ENCODE results near the gene BICRA. TPM values are rescaled to one million over a fixed set of nuclear protein-coding genes. Genes with fewer than 3 reads are reported as not detected.
A peak's percentile ranks its signal among the peaks of the same experiment; 100 is the strongest.

BICRA gene
- polyA plus RNA-seq, 3 donors, result 0.08 to 4.6 TPM; not detected in 1

GRCh38 chr19:47729468-47729798 lies 120.5 kb downstream of the BICRA start:
- Mint-ChIP-seq H3K4me1 (peaks cover 10% of the 10 kb centered on the region), H3K4me3 (peak overlapping the region in 1 of 2 donors; percentile 89), H3K36me3 (no peaks in the 10 kb centered on the region), H3K27me3 (ENCODE audit: low read depth in 3 of 3) (peaks cover 28 to 42% (median 31%) of the 10 kb centered on the region in 3 donors), H3K27ac (no peak overlapping the region), H3K9me3 (peaks cover 10 to 27% (median 12%) of the 10 kb centered on the region in 7 donors)
- Histone ChIP-seq H3K27ac (ENCODE audit: low read depth in 1 of 2, low read length in 2 of 2) (no peak overlapping the region), H3K4me2 (replicated peaks; ENCODE audit: extremely low read depth, low read length, poor library complexity, severe bottlenecking) (no peak overlapping the region), H3K79me2 (ENCODE audit: insufficient read depth, low read length) (no peaks in the 10 kb centered on the region), H3K4me1 (ENCODE audit: control insufficient read depth in 1 of 2, insufficient read depth in 2 of 2, low read length in 2 of 2) (peaks cover 0 to 8% of the 10 kb centered on the region in 2 donors), H3K9me3 (replicated peaks in 1 of 2; ENCODE audit: control insufficient read depth in 1 of 2, insufficient read depth in 1 of 2, low read length in 2 of 2) (peaks cover 15 to 20% of the 10 kb centered on the region in 2 donors), H3K36me3 (replicated peaks in 1 of 2; ENCODE audit: control insufficient read depth in 1 of 2, insufficient read depth in 2 of 2, low read length in 2 of 2) (no peaks in the 10 kb centered on the region), H4K20me1 (ENCODE audit: insufficient read depth, low read length) (no peaks in the 10 kb centered on the region), H3K27me3 (ENCODE audit: control insufficient read depth in 2 of 2, insufficient read depth in 2 of 2, low read length in 2 of 2) (peaks cover 14 to 24% of the 10 kb centered on the region in 2 donors), H3K9ac (ENCODE audit: insufficient read depth, low read length, poor library complexity, severe bottlenecking) (no peak overlapping the region), H3K4me3 (replicated peaks in 1 of 3; ENCODE audit: low read depth in 2 of 3, low read length in 3 of 3) (no peak overlapping the region), H2AFZ (ENCODE audit: insufficient read depth, low read depth, low read length, poor library complexity, severe bottlenecking) (no peak overlapping the region)
- WGBS (ENCODE audit: insufficient coverage), result 3% methylated on average over 8 of the region's 9 CpGs
- intact Hi-C loops (cut with micrococcal nuclease), result no loop called here
- DNase-seq, result no peak
- TF ChIP-seq CTCF (IDR thresholded peaks at IDR 0.05), result no peak

GRCh38 chr19:47729799-47730520 lies 121.0 kb downstream of the BICRA start:
- peak overlapping the region in 1 of 2 donors; percentile 89 for H3K4me3 Mint-ChIP-seq
- peaks cover 15 to 20% of the 10 kb centered on the region in 2 donors for H3K9me3 ChIP-seq (replicated peaks in 1 of 2; ENCODE audit: control insufficient read depth in 1 of 2, insufficient read depth in 1 of 2, low read length in 2 of 2)
- no peak overlapping the region for H3K9ac ChIP-seq (ENCODE audit: insufficient read depth, low read length, poor library complexity, severe bottlenecking)
- WGBS (ENCODE audit: insufficient coverage), result 6% methylated on average over 30 of the region's 30 CpGs
- H3K4me1 ChIP-seq (ENCODE audit: control insufficient read depth in 1 of 2, insufficient read depth in 2 of 2, low read length in 2 of 2), result peaks cover 0 to 8% of the 10 kb centered on the region in 2 donors
- no peak for DNase-seq
- peaks cover 28 to 42% (median 32%) of the 10 kb centered on the region in 3 donors for H3K27me3 Mint-ChIP-seq (ENCODE audit: low read depth in 3 of 3)
- peaks cover 10 to 27% (median 12%) of the 10 kb centered on the region in 7 donors for H3K9me3 Mint-ChIP-seq
- H3K36me3 Mint-ChIP-seq, result no peaks in the 10 kb centered on the region
- no peak for TF ChIP-seq CTCF (IDR thresholded peaks at IDR 0.05)
- no peak overlapping the region for H3K27ac Mint-ChIP-seq
- intact Hi-C loops (cut with micrococcal nuclease), result no loop called here
- H3K4me1 Mint-ChIP-seq, result peaks cover 10% of the 10 kb centered on the region
- no peak overlapping the region for H2AFZ ChIP-seq (ENCODE audit: insufficient read depth, low read depth, low read length, poor library complexity, severe bottlenecking)
- no peak overlapping the region for H3K27ac ChIP-seq (ENCODE audit: low read depth in 1 of 2, low read length in 2 of 2)
- peaks cover 14 to 24% of the 10 kb centered on the region in 2 donors for H3K27me3 ChIP-seq (ENCODE audit: control insufficient read depth in 2 of 2, insufficient read depth in 2 of 2, low read length in 2 of 2)
- no peak overlapping the region for H3K4me2 ChIP-seq (replicated peaks; ENCODE audit: extremely low read depth, low read length, poor library complexity, severe bottlenecking)
- H4K20me1 ChIP-seq (ENCODE audit: insufficient read depth, low read length), result no peaks in the 10 kb centered on the region
- H3K79me2 ChIP-seq (ENCODE audit: insufficient read depth, low read length), result no peaks in the 10 kb centered on the region
- no peak overlapping the region for H3K4me3 ChIP-seq (replicated peaks in 1 of 3; ENCODE audit: low read depth in 2 of 3, low read length in 3 of 3)
- H3K36me3 ChIP-seq (replicated peaks in 1 of 2; ENCODE audit: control insufficient read depth in 1 of 2, insufficient read depth in 2 of 2, low read length in 2 of 2), result no peaks in the 10 kb centered on the region

All from CD14-positive monocyte (primary cell).